ENCODE results near the gene D2HGDH. TPM values are rescaled to one million over a fixed set of nuclear protein-coding genes. Genes with fewer than 3 reads are reported as not detected.
A peak's percentile ranks its signal among the peaks of the same experiment; 100 is the strongest.
"Not testable (repeated sequence)": the region's sequence is repeated elsewhere in the genome, so short reads cannot be mapped to it uniquely, and the experiment has no call there.

The D2HGDH gene
- total RNA-seq, 2 experiments from 2014 or later: 39.4 to 42.6 TPM

- Mint-ChIP-seq H3K27ac (no peak overlapping the region), H3K4me3 (no peak overlapping the region), H3K27me3 (peaks cover 3% of the 10 kb centered on the region), H3K9me3 (no peaks in the 10 kb centered on the region), H3K4me1 (ENCODE audit: low read depth) (peaks cover 10% of the 10 kb centered on the region), H3K36me3 (ENCODE audit: low read depth) (no peaks in the 10 kb centered on the region)
- DNase-seq (no peak), ATAC-seq (no peak)
- no peak for TF ChIP-seq CTCF (IDR thresholded peaks at IDR 0.05)
- ChIA-PET POLR2A (interaction anchor here (1.0 kb wide), 1 partner anchor 115 kb away, joined by 3 read pairs; the partner anchor contains the start of gene DTYMK), CTCF (no interaction called here)
- intact Hi-C loops (cut with micrococcal nuclease): no loop called here
Measured at GRCh38 chr2:241801611-241802420, 67.4 kb downstream of the D2HGDH start.

GRCh38 chr2:241802421-241803318 is 68.2 kb downstream of the D2HGDH start:
- Mint-ChIP-seq H3K36me3 (ENCODE audit: low read depth) (no peaks in the 10 kb centered on the region), H3K27ac (no peak overlapping the region), H3K27me3 (peaks cover 3% of the 10 kb centered on the region), H3K4me3 (no peak overlapping the region), H3K4me1 (ENCODE audit: low read depth) (peaks cover 10% of the 10 kb centered on the region), H3K9me3 (no peaks in the 10 kb centered on the region)
- no peak for TF ChIP-seq CTCF (IDR thresholded peaks at IDR 0.05)
- intact Hi-C loops (cut with micrococcal nuclease): no loop called here
- DNase-seq (no peak), ATAC-seq (no peak)
- ChIA-PET POLR2A (interaction anchor here (1.3 to 2.6 kb wide), 4 partner anchors 8 to 57 kb away, joined by 3 to 12 read pairs (median 8); partner anchors contain the start of gene PDCD1), CTCF (interaction anchor here (1.7 to 2.0 kb wide), 3 partner anchors 33 to 66 kb away, joined by 4 to 10 read pairs (median 5); partner anchors contain the start of gene RTP5)

- intact Hi-C loops (cut with micrococcal nuclease): no loop called here
- Mint-ChIP-seq H3K4me3 (peak overlapping the region; percentile 70), H3K4me1 (ENCODE audit: low read depth) (peaks cover 10% of the 10 kb centered on the region), H3K27me3 (peaks cover 3% of the 10 kb centered on the region), H3K27ac (peak overlapping the region; percentile 77), H3K36me3 (ENCODE audit: low read depth) (no peaks in the 10 kb centered on the region), H3K9me3 (no peaks in the 10 kb centered on the region)
- CTCF ChIA-PET: interaction anchor here (1.3 to 2.0 kb wide), 5 partner anchors 32 to 80 kb away, joined by 3 to 10 read pairs (median 5); partner anchors contain the start of gene RTP5
- no peak for TF ChIP-seq CTCF (IDR thresholded peaks at IDR 0.05)
- POLR2A ChIA-PET: interaction anchor here (0.6 to 2.6 kb wide), 9 partner anchors 9 to 69 kb away, joined by 3 to 12 read pairs (median 3); partner anchors contain the start of genes D2HGDH and PDCD1
- peak; percentile 80 for ATAC-seq
- DNase-seq: peak; percentile 76
Measured at GRCh38 chr2:241803387-241804325, 69.2 kb downstream of the D2HGDH start.

GRCh38 chr2:241804326-241805229 is 70.1 kb downstream of the D2HGDH start:
- intact Hi-C loops (cut with micrococcal nuclease): no loop called here
- Mint-ChIP-seq H3K27ac (no peak overlapping the region), H3K4me1 (ENCODE audit: low read depth) (peaks cover 10% of the 10 kb centered on the region), H3K36me3 (ENCODE audit: low read depth) (no peaks in the 10 kb centered on the region), H3K27me3 (peaks cover 3% of the 10 kb centered on the region), H3K4me3 (peak overlapping the region; percentile 70), H3K9me3 (no peaks in the 10 kb centered on the region)
- TF ChIP-seq CTCF (IDR thresholded peaks at IDR 0.05): peak; percentile 19
- ChIA-PET CTCF (interaction anchor here (1.3 to 2.0 kb wide), 5 partner anchors 31 to 80 kb away, joined by 3 to 10 read pairs (median 5); partner anchors contain the start of gene RTP5), POLR2A (interaction anchor here (0.6 to 2.6 kb wide), 7 partner anchors 16 to 70 kb away, joined by 3 to 12 read pairs (median 3); partner anchors contain the start of genes D2HGDH and PDCD1)
- ATAC-seq: peak; percentile 36
- DNase-seq: peak; percentile 57

- H3K4me1 Mint-ChIP-seq (ENCODE audit: low read depth): peaks cover 10% of the 10 kb centered on the region
- H3K27me3 Mint-ChIP-seq; H3K36me3 Mint-ChIP-seq (ENCODE audit: low read depth); H3K27ac Mint-ChIP-seq; H3K4me3 Mint-ChIP-seq; H3K9me3 Mint-ChIP-seq; CTCF ChIA-PET; ATAC-seq; DNase-seq; intact Hi-C loops (cut with micrococcal nuclease); POLR2A ChIA-PET: not testable (repeated sequence)
Measured at GRCh38 chr2:241806217-241806616, 71.8 kb downstream of the D2HGDH start.

All from activated CD8-positive, alpha-beta T cell treated with anti-CD3 and anti-CD28 coated beads for 36 hours (primary cell).